WTC11 (cell line): ENCODE results near the gene SH3BP4. TPM values are rescaled to one million over a fixed set of nuclear protein-coding genes. Genes with fewer than 3 reads are reported as not detected.

ENCODE experiments used
- ATAC-seq: fragments of 200-7000 bp; cut with Tn5 transposase; 2 replicates; pipeline ENCODE4 v1.10.0; 2021; ENCODE audit warnings: mild to moderate bottlenecking, moderate library complexity
- CTCF ChIA-PET: fragments of 300-600 bp; sonication (Branson Sonifier 250); formaldehyde crosslinking; loops from one replicate; lab custom pipeline; 2021; ENCODE audit warnings: antibody characterized with exemption; lab: Charles Lee
- POLR2A ChIA-PET: fragments of 350-600 bp; sonication (Branson Sonifier 250); formaldehyde crosslinking; loops from one replicate; lab custom pipeline; 2021; ENCODE audit warnings: antibody characterized with exemption; lab: Charles Lee
- DNase-seq: peaks from one replicate; pipeline ENCODE4 v3.0.0; 2021; ENCODE audit warnings: low spot score
- H3K27ac Mint-ChIP-seq: 2 replicates; pipeline ENCODE4 v1.8.0; 2021; ENCODE audit warnings: mixed read lengths
- H3K27me3 Mint-ChIP-seq: 2 replicates; pipeline ENCODE4 v1.8.0; 2021; ENCODE audit warnings: low read depth, mild to moderate bottlenecking, moderate library complexity, mixed read lengths
- H3K36me3 Mint-ChIP-seq: 2 replicates; pipeline ENCODE4 v1.8.0; 2021; ENCODE audit warnings: mixed read lengths
- H3K4me1 Mint-ChIP-seq: 2 replicates; pipeline ENCODE4 v1.8.0; 2022; ENCODE audit warnings: mixed read lengths
- H3K4me3 Mint-ChIP-seq: 2 replicates; pipeline ENCODE4 v1.8.0; 2021; ENCODE audit warnings: mild to moderate bottlenecking, moderate library complexity, mixed read lengths
- H3K9me3 Mint-ChIP-seq: 2 replicates; pipeline ENCODE4 v1.8.0; 2021; ENCODE audit warnings: mixed read lengths
- CBFB ChIP-seq: sonication (generic); formaldehyde crosslinking; IDR thresholded peaks from 2 replicates; pipeline ENCODE4 v1.8.1; 2022; ENCODE audit warnings: mild to moderate bottlenecking, low read depth, missing genetic modification reagents
- E2F4 ChIP-seq: sonication (generic); formaldehyde crosslinking; IDR thresholded peaks from 2 replicates; pipeline ENCODE4 v1.8.1; 2022; ENCODE audit warnings: low read depth, mild to moderate bottlenecking, moderate library complexity, missing genetic modification reagents, borderline replicate concordance
- FOXP4 ChIP-seq: sonication (generic); formaldehyde crosslinking; IDR thresholded peaks from 2 replicates; pipeline ENCODE4 v1.8.0; 2022; ENCODE audit warnings: mild to moderate bottlenecking, missing genetic modification reagents
- HMGA2 ChIP-seq: fragments of 250-450 bp; sonication (Bioruptor Pico); IDR thresholded peaks from 2 replicates; pipeline ENCODE4 v1.4.0; 2021; ENCODE audit warnings: mild to moderate bottlenecking, moderate library complexity
- HMGXB4 ChIP-seq: sonication (generic); formaldehyde crosslinking; IDR thresholded peaks from 2 replicates; pipeline ENCODE4 v1.8.1; 2023; ENCODE audit warnings: mild to moderate bottlenecking, moderate library complexity, missing genetic modification reagents
- MYBL2 ChIP-seq: sonication (generic); formaldehyde crosslinking; IDR thresholded peaks from 2 replicates; pipeline ENCODE4 v1.8.1; 2023; ENCODE audit warnings: mild to moderate bottlenecking, moderate library complexity, missing genetic modification reagents
- NFE2L1 ChIP-seq: sonication (generic); formaldehyde crosslinking; IDR thresholded peaks from 2 replicates; pipeline ENCODE4 v1.8.1; 2023; ENCODE audit warnings: missing genetic modification reagents
- NR3C1 ChIP-seq: sonication (generic); formaldehyde crosslinking; conservative IDR thresholded peaks from 2 replicates; pipeline ENCODE4 v1.8.1; 2023; ENCODE audit warnings: low read depth, mild to moderate bottlenecking, missing genetic modification reagents
- OVOL2 ChIP-seq: fragments of 250-450 bp; sonication (Bioruptor Pico); IDR thresholded peaks from 2 replicates; pipeline ENCODE4 v1.9.0; 2021; ENCODE audit warnings: mild to moderate bottlenecking, borderline replicate concordance
- SOX15 ChIP-seq: fragments of 250-450 bp; sonication (Bioruptor Pico); IDR thresholded peaks from 2 replicates; pipeline ENCODE4 v1.9.0; 2021; ENCODE audit warnings: mild to moderate bottlenecking
- TCF7 ChIP-seq: sonication (generic); formaldehyde crosslinking; IDR thresholded peaks from 2 replicates; pipeline ENCODE4 v1.8.0; 2022; ENCODE audit warnings: mild to moderate bottlenecking, low read depth, missing genetic modification reagents, moderate library complexity
- TEAD4 ChIP-seq: sonication (generic); formaldehyde crosslinking; IDR thresholded peaks from 2 replicates; pipeline ENCODE4 v1.8.0; 2022; ENCODE audit warnings: mild to moderate bottlenecking, missing genetic modification reagents
- ZBTB21 ChIP-seq: sonication (generic); formaldehyde crosslinking; IDR thresholded peaks from 2 replicates; pipeline ENCODE4 v1.8.1; 2023; ENCODE audit warnings: mild to moderate bottlenecking, missing genetic modification reagents, borderline replicate concordance
- ZNF121 ChIP-seq: sonication (generic); formaldehyde crosslinking; IDR thresholded peaks from 2 replicates; pipeline ENCODE4 v1.8.0; 2023; ENCODE audit warnings: missing genetic modification reagents
- ZNF317 ChIP-seq: sonication (generic); formaldehyde crosslinking; IDR thresholded peaks from 2 replicates; pipeline ENCODE4 v1.8.1; 2023; ENCODE audit warnings: low read depth, mild to moderate bottlenecking, moderate library complexity, missing genetic modification reagents, borderline replicate concordance
- ZNF671 ChIP-seq: fragments of 250-450 bp; sonication (Bioruptor Pico); IDR thresholded peaks from 2 replicates; pipeline ENCODE4 v1.8.0; 2021; ENCODE audit warnings: mild to moderate bottlenecking
- total RNA-seq: library from RNA; stranded (reverse); gene quantifications from 3 replicates; pipeline ENCODE4 v1.2.3, GENCODE V29; 2021
- TF ChIP-seq, protein P1 (sequence below): fragments of 250-450 bp; sonication (Bioruptor Pico); IDR thresholded peaks from 2 replicates; pipeline ENCODE4 v1.9.0; 2021; ENCODE audit warnings: mild to moderate bottlenecking
- TF ChIP-seq, protein P2 (sequence below): sonication (generic); formaldehyde crosslinking; IDR thresholded peaks from 2 replicates; pipeline ENCODE4 v1.8.0; 2023; ENCODE audit warnings: mild to moderate bottlenecking, missing genetic modification reagents
- TF ChIP-seq, protein P3 (sequence below): sonication (generic); formaldehyde crosslinking; IDR thresholded peaks from 2 replicates; pipeline ENCODE4 v1.8.1; 2023; ENCODE audit warnings: mild to moderate bottlenecking, missing genetic modification reagents

Gene SH3BP4
- total RNA-seq, 1 experiment from 2014 or later = 44.4 TPM

DNA sequence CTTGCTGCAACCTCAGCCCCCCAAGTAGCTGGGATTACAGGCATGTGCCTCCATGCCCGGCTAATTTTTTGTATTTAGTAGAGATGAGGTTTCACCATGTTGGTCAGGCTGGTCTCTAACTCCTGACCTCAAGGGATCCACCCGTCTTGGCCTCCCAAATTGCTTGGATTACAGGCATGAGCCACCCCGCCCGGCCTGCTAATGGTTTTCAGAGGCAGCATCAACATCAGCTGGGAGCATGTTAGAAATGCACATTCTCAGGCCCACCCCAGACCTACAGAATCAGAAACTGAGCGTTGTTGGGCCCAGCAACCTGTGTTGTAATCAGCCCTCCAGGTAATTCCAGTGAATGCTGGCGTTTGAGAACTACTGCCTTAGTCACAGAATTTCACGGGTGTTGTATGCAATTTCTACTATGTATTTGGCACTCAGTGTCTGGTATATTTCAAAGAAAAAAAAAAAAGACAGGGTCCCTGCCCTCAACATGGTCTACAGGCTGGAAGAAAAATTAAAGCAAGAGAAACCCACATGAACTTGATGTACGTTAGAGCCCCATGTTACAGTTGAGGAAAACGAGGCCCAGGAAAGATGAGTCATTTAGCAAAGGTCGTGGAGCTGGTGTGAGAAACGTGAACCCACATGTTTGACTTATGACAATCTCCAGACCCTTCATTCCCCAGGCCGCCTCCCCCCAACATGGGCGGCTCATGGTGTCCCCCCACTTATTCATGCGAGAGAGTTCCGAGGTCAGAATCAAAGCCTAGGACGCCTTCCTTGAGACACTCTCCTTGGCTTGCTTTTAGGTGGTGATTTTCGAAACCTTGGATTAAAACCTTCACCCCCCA lies 35.3 kb downstream of the SH3BP4 start:
- Mint-ChIP-seq H3K4me3 (no peak overlapping the region), H3K36me3 (peaks cover 7% of the 10 kb centered on the region; the same call in 1 of the 2 replicates), H3K27ac (no peak overlapping the region), H3K27me3 (no peaks in the 10 kb centered on the region), H3K9me3 (peaks cover 7% of the 10 kb centered on the region; the same call in 1 of the 2 replicates), H3K4me1 (peaks cover 51% of the 10 kb centered on the region)
- POLR2A ChIA-PET = no interaction called here
- no peak for TF ChIP-seq FOXP4
- ATAC-seq (no peak), DNase-seq (no peak)
- CTCF ChIA-PET = no interaction called here

GRCh38 chr2:234987754-234988153 lies 35.9 kb downstream of the SH3BP4 start:
- TF ChIP-seq ZNF671 (CRISPR knock-in tag) (no peak), TEAD4 (CRISPR knock-in tag) (no peak), CBFB (CRISPR knock-in tag) (no peak), E2F4 (CRISPR knock-in tag) (no peak)
- TF ChIP-seq, protein P1, sequence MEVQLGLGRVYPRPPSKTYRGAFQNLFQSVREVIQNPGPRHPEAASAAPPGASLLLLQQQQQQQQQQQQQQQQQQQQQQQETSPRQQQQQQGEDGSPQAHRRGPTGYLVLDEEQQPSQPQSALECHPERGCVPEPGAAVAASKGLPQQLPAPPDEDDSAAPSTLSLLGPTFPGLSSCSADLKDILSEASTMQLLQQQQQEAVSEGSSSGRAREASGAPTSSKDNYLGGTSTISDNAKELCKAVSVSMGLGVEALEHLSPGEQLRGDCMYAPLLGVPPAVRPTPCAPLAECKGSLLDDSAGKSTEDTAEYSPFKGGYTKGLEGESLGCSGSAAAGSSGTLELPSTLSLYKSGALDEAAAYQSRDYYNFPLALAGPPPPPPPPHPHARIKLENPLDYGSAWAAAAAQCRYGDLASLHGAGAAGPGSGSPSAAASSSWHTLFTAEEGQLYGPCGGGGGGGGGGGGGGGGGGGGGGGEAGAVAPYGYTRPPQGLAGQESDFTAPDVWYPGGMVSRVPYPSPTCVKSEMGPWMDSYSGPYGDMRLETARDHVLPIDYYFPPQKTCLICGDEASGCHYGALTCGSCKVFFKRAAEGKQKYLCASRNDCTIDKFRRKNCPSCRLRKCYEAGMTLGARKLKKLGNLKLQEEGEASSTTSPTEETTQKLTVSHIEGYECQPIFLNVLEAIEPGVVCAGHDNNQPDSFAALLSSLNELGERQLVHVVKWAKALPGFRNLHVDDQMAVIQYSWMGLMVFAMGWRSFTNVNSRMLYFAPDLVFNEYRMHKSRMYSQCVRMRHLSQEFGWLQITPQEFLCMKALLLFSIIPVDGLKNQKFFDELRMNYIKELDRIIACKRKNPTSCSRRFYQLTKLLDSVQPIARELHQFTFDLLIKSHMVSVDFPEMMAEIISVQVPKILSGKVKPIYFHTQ (CRISPR knock-in tag) = no peak
- TF ChIP-seq, protein P2, sequence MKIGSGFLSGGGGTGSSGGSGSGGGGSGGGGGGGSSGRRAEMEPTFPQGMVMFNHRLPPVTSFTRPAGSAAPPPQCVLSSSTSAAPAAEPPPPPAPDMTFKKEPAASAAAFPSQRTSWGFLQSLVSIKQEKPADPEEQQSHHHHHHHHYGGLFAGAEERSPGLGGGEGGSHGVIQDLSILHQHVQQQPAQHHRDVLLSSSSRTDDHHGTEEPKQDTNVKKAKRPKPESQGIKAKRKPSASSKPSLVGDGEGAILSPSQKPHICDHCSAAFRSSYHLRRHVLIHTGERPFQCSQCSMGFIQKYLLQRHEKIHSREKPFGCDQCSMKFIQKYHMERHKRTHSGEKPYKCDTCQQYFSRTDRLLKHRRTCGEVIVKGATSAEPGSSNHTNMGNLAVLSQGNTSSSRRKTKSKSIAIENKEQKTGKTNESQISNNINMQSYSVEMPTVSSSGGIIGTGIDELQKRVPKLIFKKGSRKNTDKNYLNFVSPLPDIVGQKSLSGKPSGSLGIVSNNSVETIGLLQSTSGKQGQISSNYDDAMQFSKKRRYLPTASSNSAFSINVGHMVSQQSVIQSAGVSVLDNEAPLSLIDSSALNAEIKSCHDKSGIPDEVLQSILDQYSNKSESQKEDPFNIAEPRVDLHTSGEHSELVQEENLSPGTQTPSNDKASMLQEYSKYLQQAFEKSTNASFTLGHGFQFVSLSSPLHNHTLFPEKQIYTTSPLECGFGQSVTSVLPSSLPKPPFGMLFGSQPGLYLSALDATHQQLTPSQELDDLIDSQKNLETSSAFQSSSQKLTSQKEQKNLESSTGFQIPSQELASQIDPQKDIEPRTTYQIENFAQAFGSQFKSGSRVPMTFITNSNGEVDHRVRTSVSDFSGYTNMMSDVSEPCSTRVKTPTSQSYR (CRISPR knock-in tag) = no peak
- DNase-seq (no peak), ATAC-seq (no peak)
- CTCF ChIA-PET = no interaction called here
- Mint-ChIP-seq H3K36me3 (peaks cover 7% of the 10 kb centered on the region; the same call in 1 of the 2 replicates), H3K4me1 (peaks cover 48% of the 10 kb centered on the region), H3K27ac (no peak overlapping the region), H3K27me3 (no peaks in the 10 kb centered on the region), H3K9me3 (peaks cover 7% of the 10 kb centered on the region; the same call in 1 of the 2 replicates), H3K4me3 (no peak overlapping the region)
- POLR2A ChIA-PET = no interaction called here

- H3K4me1 Mint-ChIP-seq = peaks cover 44% of the 10 kb centered on the region
- H3K9me3 Mint-ChIP-seq = peaks cover 7% of the 10 kb centered on the region; the same call in 1 of the 2 replicates
- no peak for DNase-seq
- no peak for ATAC-seq
- H3K27me3 Mint-ChIP-seq = no peaks in the 10 kb centered on the region
- H3K36me3 Mint-ChIP-seq = peaks cover 7% of the 10 kb centered on the region; the same call in 1 of the 2 replicates
- ChIA-PET POLR2A (no interaction called here), CTCF (no interaction called here)
- H3K4me3 Mint-ChIP-seq = no peak overlapping the region
- H3K27ac Mint-ChIP-seq = no peak overlapping the region
- TF ChIP-seq HMGA2 (no peak), SOX15 (CRISPR knock-in tag) (no peak), OVOL2 (CRISPR knock-in tag) (no peak), ZBTB21 (CRISPR knock-in tag) (no peak), MYBL2 (CRISPR knock-in tag) (no peak), NR3C1 (CRISPR knock-in tag) (no peak), NFE2L1 (no peak), HMGXB4 (CRISPR knock-in tag) (no peak), ZNF317 (CRISPR knock-in tag) (no peak), ZNF121 (CRISPR knock-in tag) (no peak), TCF7 (no peak)
- TF ChIP-seq, protein P3, sequence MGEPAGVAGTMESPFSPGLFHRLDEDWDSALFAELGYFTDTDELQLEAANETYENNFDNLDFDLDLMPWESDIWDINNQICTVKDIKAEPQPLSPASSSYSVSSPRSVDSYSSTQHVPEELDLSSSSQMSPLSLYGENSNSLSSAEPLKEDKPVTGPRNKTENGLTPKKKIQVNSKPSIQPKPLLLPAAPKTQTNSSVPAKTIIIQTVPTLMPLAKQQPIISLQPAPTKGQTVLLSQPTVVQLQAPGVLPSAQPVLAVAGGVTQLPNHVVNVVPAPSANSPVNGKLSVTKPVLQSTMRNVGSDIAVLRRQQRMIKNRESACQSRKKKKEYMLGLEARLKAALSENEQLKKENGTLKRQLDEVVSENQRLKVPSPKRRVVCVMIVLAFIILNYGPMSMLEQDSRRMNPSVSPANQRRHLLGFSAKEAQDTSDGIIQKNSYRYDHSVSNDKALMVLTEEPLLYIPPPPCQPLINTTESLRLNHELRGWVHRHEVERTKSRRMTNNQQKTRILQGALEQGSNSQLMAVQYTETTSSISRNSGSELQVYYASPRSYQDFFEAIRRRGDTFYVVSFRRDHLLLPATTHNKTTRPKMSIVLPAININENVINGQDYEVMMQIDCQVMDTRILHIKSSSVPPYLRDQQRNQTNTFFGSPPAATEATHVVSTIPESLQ (CRISPR knock-in tag) = no peak
Measured at GRCh38 chr2:234988491-234988890, 36.7 kb downstream of the SH3BP4 start.
